Colonic mucosa (tissue), 4 donors: ENCODE results near the gene NRG3. TPM values are rescaled to one million over a fixed set of nuclear protein-coding genes. Genes with fewer than 3 reads are reported as not detected.
"Not testable (repeated sequence)": the region's sequence is repeated elsewhere in the genome, so short reads cannot be mapped to it uniquely, and the experiment has no call there.

Experiments
- DNase-seq: peaks from one replicate; pipeline ENCODE4 v3.0.0-alpha.2; 2020
- H3K27ac ChIP-seq: fragments of 200-600 bp; one replicate; pipeline ENCODE4 v1.8.0; 2021
- H3K27me3 ChIP-seq: fragments of 200-600 bp; one replicate; pipeline ENCODE4 v1.8.0; 2021
- H3K36me3 ChIP-seq: fragments of 200-600 bp; one replicate; pipeline ENCODE4 v1.8.0; 2021
- H3K4me1 ChIP-seq: fragments of 200-600 bp; one replicate; pipeline ENCODE4 v1.8.0; 2021; ENCODE audit warnings: mild to moderate bottlenecking
- H3K4me3 ChIP-seq: fragments of 200-600 bp; one replicate; pipeline ENCODE4 v1.8.0; 2021
- H3K9ac ChIP-seq, 2 donors: one replicate each; pipeline ENCODE4 v1.7.0; 2013; ENCODE audit warnings: control low read depth in 2 of 2, low read depth in 2 of 2, low read length in 2 of 2
- H3K9me3 ChIP-seq: fragments of 200-600 bp; one replicate; pipeline ENCODE4 v1.8.0; 2021
- CTCF ChIP-seq: fragments of 200-600 bp; IDR thresholded peaks from one replicate; pipeline ENCODE4 v1.8.0; 2022; ENCODE audit warnings: antibody characterized with exemption, mild to moderate bottlenecking
- intact Hi-C: fragments of 100-400 bp; cut with DNase I; formaldehyde crosslinking; loops from one replicate; pipeline ENCODE4 v1.14.1; 2022
- total RNA-seq, 2 donors: library from RNA; stranded (reverse); fragmentation: NEBNext Ultra II Directional in 1 of 2; extraction: Animal tissue kit (Norgen Biotek cat#: 25700) in 1 of 2; gene quantifications; one replicate each; pipeline ENCODE4 v1.2.1, GENCODE V29; 2021
- donor health status: healthy.
- donor health status: DM: no; HTN: no; CAD: no.
- donor health status: DM: no; HTN: no; CAD: no.

NRG3 gene
- total RNA-seq, 2 donors from 2014 or later = 0.24 TPM; not detected in 1

GRCh38 chr10:82040336-82040735, 165.3 kb downstream of the NRG3 start:
- TF ChIP-seq CTCF = no peak
- H3K4me1 ChIP-seq = no peaks in the 10 kb centered on the region
- no peaks in the 10 kb centered on the region for H3K27me3 ChIP-seq
- H3K27ac ChIP-seq = no peak overlapping the region
- no peak overlapping the region for H3K9ac ChIP-seq
- intact Hi-C loops = no loop called here
- no peaks in the 10 kb centered on the region for H3K36me3 ChIP-seq
- H3K4me3 ChIP-seq = no peak overlapping the region
- no peak for DNase-seq
- H3K9me3 ChIP-seq = no peaks in the 10 kb centered on the region

- Histone ChIP-seq H3K4me1 (no peaks in the 10 kb centered on the region), H3K27me3 (no peaks in the 10 kb centered on the region), H3K4me3 (no peak overlapping the region), H3K9me3 (no peaks in the 10 kb centered on the region), H3K27ac (no peak overlapping the region), H3K36me3 (no peaks in the 10 kb centered on the region), H3K9ac (no peak overlapping the region)
- no peak for DNase-seq
- no peak for TF ChIP-seq CTCF
- intact Hi-C loops = no loop called here
Measured at GRCh38 chr10:82041018-82041417, 166.0 kb downstream of the NRG3 start.

- no peak overlapping the region for H3K9ac ChIP-seq
- no peak overlapping the region for H3K27ac ChIP-seq
- H3K36me3 ChIP-seq = no peaks in the 10 kb centered on the region
- TF ChIP-seq CTCF = no peak
- no peaks in the 10 kb centered on the region for H3K27me3 ChIP-seq
- H3K4me1 ChIP-seq = no peaks in the 10 kb centered on the region
- H3K9me3 ChIP-seq = no peaks in the 10 kb centered on the region
- intact Hi-C loops = no loop called here
- no peak overlapping the region for H3K4me3 ChIP-seq
- DNase-seq = no peak
Measured at GRCh38 chr10:82056391-82056790, 181.4 kb downstream of the NRG3 start.

GRCh38 chr10:82067192-82067591, 192.2 kb downstream of the NRG3 start:
- H3K27me3 ChIP-seq, intact Hi-C loops, H3K4me3 ChIP-seq, DNase-seq, H3K27ac ChIP-seq, H3K9me3 ChIP-seq, H3K4me1 ChIP-seq, H3K36me3 ChIP-seq, H3K9ac ChIP-seq: not testable (repeated sequence)

- no peak overlapping the region for H3K27ac ChIP-seq
- no peak overlapping the region for H3K9ac ChIP-seq
- H3K36me3 ChIP-seq = no peaks in the 10 kb centered on the region
- no peaks in the 10 kb centered on the region for H3K9me3 ChIP-seq
- no peak for DNase-seq
- intact Hi-C loops = no loop called here
- no peak for TF ChIP-seq CTCF
- no peak overlapping the region for H3K4me3 ChIP-seq
- no peaks in the 10 kb centered on the region for H3K4me1 ChIP-seq
- H3K27me3 ChIP-seq = no peaks in the 10 kb centered on the region
Measured at GRCh38 chr10:82068501-82068900, 193.5 kb downstream of the NRG3 start.

- no peak overlapping the region for H3K9ac ChIP-seq
- H3K36me3 ChIP-seq = no peaks in the 10 kb centered on the region
- no peaks in the 10 kb centered on the region for H3K27me3 ChIP-seq
- no peak for TF ChIP-seq CTCF
- H3K4me3 ChIP-seq = no peak overlapping the region
- no peaks in the 10 kb centered on the region for H3K9me3 ChIP-seq
- H3K27ac ChIP-seq = no peak overlapping the region
- H3K4me1 ChIP-seq = no peaks in the 10 kb centered on the region
- intact Hi-C loops = no loop called here
- no peak for DNase-seq
Measured at GRCh38 chr10:82071231-82071630, 196.2 kb downstream of the NRG3 start.
